GM23338 (cell line): ENCODE results near the gene PPIA. TPM values are rescaled to one million over a fixed set of nuclear protein-coding genes. Genes with fewer than 3 reads are reported as not detected.

Experiments
- ATAC-seq: fragments of 200-7000 bp; cut with Tn5 transposase; 3 replicates; pipeline ENCODE4 v1.9.1; 2020
- DNase-seq: peaks from one replicate; pipeline ENCODE4 v3.0.0-alpha.2; 2015; ENCODE audit warnings: low spot score
- H2AFZ ChIP-seq: fragments of 200-600 bp; sonication (generic); 2 replicates; pipeline ENCODE4 v1.8.0; 2016; ENCODE audit warnings: antibody characterized with exemption, mild to moderate bottlenecking, moderate library complexity
- H3F3A ChIP-seq: fragments of 200-600 bp; sonication (generic); replicated peaks from 2 replicates; pipeline ENCODE4 v1.8.0; 2017; ENCODE audit warnings: antibody characterized with exemption, mixed run types, low read depth
- H3K27ac ChIP-seq: fragments of 200-600 bp; sonication (generic); 2 replicates; pipeline ENCODE4 v1.6.1; 2016; ENCODE audit warnings: low read depth
- H3K27me3 ChIP-seq: fragments of 200-600 bp; sonication (generic); 2 replicates; pipeline ENCODE4 v1.8.0; 2016; ENCODE audit warnings: mild to moderate bottlenecking, mixed run types, moderate library complexity; ENCODE audit not compliant: insufficient read depth
- H3K36me3 ChIP-seq: fragments of 200-600 bp; sonication (generic); 2 replicates; pipeline ENCODE4 v1.8.0; 2016; ENCODE audit warnings: mild to moderate bottlenecking; ENCODE audit not compliant: insufficient read depth
- H3K4me1 ChIP-seq: fragments of 200-600 bp; sonication (generic); 2 replicates; pipeline ENCODE4 v1.8.0; 2016; ENCODE audit warnings: mild to moderate bottlenecking, moderate library complexity; ENCODE audit not compliant: insufficient read depth
- H3K4me2 ChIP-seq: fragments of 200-600 bp; sonication (generic); 2 replicates; pipeline ENCODE4 v1.7.1; 2017; ENCODE audit warnings: mixed run types
- H3K4me3 ChIP-seq: fragments of 200-600 bp; sonication (generic); 2 replicates; pipeline ENCODE4 v1.6.1; 2016; ENCODE audit warnings: mixed run types
- H3K79me2 ChIP-seq: fragments of 200-600 bp; sonication (generic); replicated peaks from 2 replicates; pipeline ENCODE4 v1.8.0; 2017; ENCODE audit warnings: mild to moderate bottlenecking; ENCODE audit not compliant: insufficient read depth
- H3K9me2 ChIP-seq: fragments of 200-600 bp; sonication (generic); 2 replicates; pipeline ENCODE4 v1.8.0; 2017; ENCODE audit not compliant: insufficient read depth
- H4K20me1 ChIP-seq: fragments of 200-600 bp; sonication (generic); replicated peaks from 2 replicates; pipeline ENCODE4 v1.8.0; 2017; ENCODE audit warnings: mild to moderate bottlenecking; ENCODE audit not compliant: insufficient read depth
- H3K27ac Mint-ChIP-seq: 2 replicates; pipeline ENCODE4 v1.8.0; 2020; ENCODE audit warnings: inconsistent platforms, mild to moderate bottlenecking, moderate library complexity, mixed read lengths
- H3K27me3 Mint-ChIP-seq: 3 replicates; pipeline ENCODE4 v1.8.0; 2022; ENCODE audit warnings: low read depth, mild to moderate bottlenecking, moderate library complexity, mixed read lengths, inconsistent platforms; ENCODE audit not compliant: insufficient read depth, poor library complexity
- H3K36me3 Mint-ChIP-seq: 3 replicates; pipeline ENCODE4 v1.8.0; 2021; ENCODE audit warnings: low read depth, mild to moderate bottlenecking, inconsistent platforms, moderate library complexity, mixed read lengths
- H3K4me1 Mint-ChIP-seq: 3 replicates; pipeline ENCODE4 v1.8.0; 2020; ENCODE audit warnings: mild to moderate bottlenecking, inconsistent platforms, mixed read lengths
- H3K4me3 Mint-ChIP-seq: 3 replicates; pipeline ENCODE4 v1.8.0; 2021; ENCODE audit warnings: moderate library complexity, mild to moderate bottlenecking, inconsistent platforms, mixed read lengths
- H3K9me3 Mint-ChIP-seq: 3 replicates; pipeline ENCODE4 v1.8.0; 2020; ENCODE audit warnings: moderate library complexity, mild to moderate bottlenecking, inconsistent platforms, mixed read lengths
- CREB1 ChIP-seq: fragments of 250-450 bp; sonication (Bioruptor Pico); IDR thresholded peaks from 2 replicates; pipeline ENCODE4 v1.5.0; 2020; ENCODE audit warnings: low read depth, mild to moderate bottlenecking, moderate library complexity
- CTCF ChIP-seq, 2 experiments: fragments of 200-600 bp in 1 of 2; sonication (generic) in 1 of 2; conservative IDR thresholded peaks; 2 replicates each; pipeline versions ENCODE4 v1.5.1 to v1.6.1; 2016 to 2017; ENCODE audit warnings: antibody characterized with exemption in 2 of 2, low read depth in 2 of 2, mild to moderate bottlenecking in 2 of 2, moderate library complexity in 1 of 2
- EZH2 ChIP-seq: fragments of 200-600 bp; sonication (generic); IDR thresholded peaks from one replicate; pipeline ENCODE4 v1.8.0; 2017; ENCODE audit warnings: antibody characterized with exemption, mild to moderate bottlenecking, low read depth; ENCODE audit not compliant: unreplicated experiment
- EZH2phosphoT487 ChIP-seq: fragments of 200-600 bp; sonication (generic); IDR thresholded peaks from one replicate; pipeline ENCODE4 v1.8.1; 2018; ENCODE audit warnings: antibody characterized with exemption; ENCODE audit not compliant: unreplicated experiment
- JUNB ChIP-seq: IDR thresholded peaks from one replicate; pipeline ENCODE4 v1.6.1; 2016; ENCODE audit warnings: antibody characterized with exemption; ENCODE audit not compliant: unreplicated experiment
- NANOG ChIP-seq: IDR thresholded peaks from 2 replicates; pipeline ENCODE4 v1.6.1; 2016; ENCODE audit warnings: antibody characterized with exemption, borderline replicate concordance
- POLR2AphosphoS5 ChIP-seq: IDR thresholded peaks from 2 replicates; pipeline ENCODE4 v1.6.1; 2016; ENCODE audit warnings: antibody characterized with exemption, low read depth
- STAT1 ChIP-seq: IDR thresholded peaks from one replicate; pipeline ENCODE4 v1.6.1; 2016; ENCODE audit warnings: antibody characterized with exemption; ENCODE audit not compliant: unreplicated experiment
- ZNF114 ChIP-seq: fragments of 250-450 bp; sonication (Bioruptor Pico); IDR thresholded peaks from 2 replicates; pipeline ENCODE4 v1.5.0; 2020; ENCODE audit warnings: mild to moderate bottlenecking, moderate library complexity
- ZNF331 ChIP-seq: fragments of 250-450 bp; sonication (Bioruptor Pico); IDR thresholded peaks from 2 replicates; pipeline ENCODE4 v1.5.0; 2020; ENCODE audit warnings: low read depth, mild to moderate bottlenecking, moderate library complexity
- polyA plus RNA-seq: library from polyadenylated mRNA; unstranded; fragments of >200 nt; fragmentation: Nextera tagmentation; extraction: Ambion mirVana; gene quantifications from 2 replicates; pipeline ENCODE4 v1.2.1, GENCODE V29; 2016
- total RNA-seq: library from RNA; depleted of rRNA; stranded (reverse); fragments of >200 nt; shearing (Covaris generic); gene quantifications from 2 replicates; pipeline ENCODE4 v1.2.3, GENCODE V29; 2014
- TF ChIP-seq, protein P1 (sequence below): fragments of 250-450 bp; sonication (Bioruptor Pico); IDR thresholded peaks from 2 replicates; pipeline ENCODE4 v1.5.0; 2020; ENCODE audit warnings: mild to moderate bottlenecking, moderate library complexity
- TF ChIP-seq, protein P2 (sequence below): IDR thresholded peaks from 2 replicates; pipeline ENCODE4 v1.6.1; 2016; ENCODE audit warnings: antibody characterized with exemption

PPIA gene
- total and polyA plus RNA-seq, 2 experiments from 2014 or later = 4,367 to 6,524 TPM

DNA sequence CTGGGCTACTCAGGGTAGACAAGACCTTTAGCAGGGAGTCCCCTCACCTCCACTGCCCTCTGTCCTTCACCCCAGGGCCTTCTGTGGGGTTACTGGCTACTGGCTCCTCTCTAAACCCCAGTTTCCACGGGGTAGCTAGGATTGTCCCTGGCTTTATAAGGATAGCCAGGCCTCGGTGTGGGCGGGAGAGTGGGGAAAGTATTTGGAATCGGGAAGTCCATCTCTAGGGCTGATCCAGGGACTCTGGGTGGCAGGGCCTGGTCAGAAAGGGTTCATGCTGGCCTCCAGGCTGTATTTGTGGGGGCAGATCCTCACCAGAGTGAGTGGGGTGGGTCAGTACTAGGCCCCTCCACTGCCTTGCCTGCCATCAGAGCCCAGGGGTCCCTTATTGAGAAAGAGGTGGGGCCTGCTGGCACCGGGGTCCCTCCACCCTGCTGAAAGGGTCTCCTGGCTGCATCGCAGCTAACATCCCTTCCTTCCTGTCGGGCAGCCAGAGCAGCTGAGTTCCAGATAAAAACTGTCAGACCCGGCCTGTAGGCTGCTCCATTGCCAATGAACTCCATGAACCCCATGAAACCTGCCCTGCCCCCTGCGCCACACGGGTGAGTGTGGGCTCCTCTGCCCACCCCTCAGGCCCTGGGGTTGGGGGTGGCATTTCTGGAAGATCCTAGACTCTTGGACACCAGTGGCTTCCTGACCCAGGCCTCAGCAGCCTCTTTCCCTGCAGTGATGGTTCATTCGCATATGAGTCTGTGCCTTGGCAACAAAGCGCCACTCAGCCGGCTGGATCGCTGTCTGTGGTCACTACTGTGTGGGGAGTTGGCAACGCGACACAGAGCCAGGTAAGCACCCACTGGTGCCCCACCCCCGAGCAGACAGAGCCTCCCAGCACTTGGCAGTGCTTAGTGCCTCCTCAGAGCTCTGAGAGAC is 40.5 kb upstream of the PPIA start (continued):
- TF ChIP-seq, protein P1, sequence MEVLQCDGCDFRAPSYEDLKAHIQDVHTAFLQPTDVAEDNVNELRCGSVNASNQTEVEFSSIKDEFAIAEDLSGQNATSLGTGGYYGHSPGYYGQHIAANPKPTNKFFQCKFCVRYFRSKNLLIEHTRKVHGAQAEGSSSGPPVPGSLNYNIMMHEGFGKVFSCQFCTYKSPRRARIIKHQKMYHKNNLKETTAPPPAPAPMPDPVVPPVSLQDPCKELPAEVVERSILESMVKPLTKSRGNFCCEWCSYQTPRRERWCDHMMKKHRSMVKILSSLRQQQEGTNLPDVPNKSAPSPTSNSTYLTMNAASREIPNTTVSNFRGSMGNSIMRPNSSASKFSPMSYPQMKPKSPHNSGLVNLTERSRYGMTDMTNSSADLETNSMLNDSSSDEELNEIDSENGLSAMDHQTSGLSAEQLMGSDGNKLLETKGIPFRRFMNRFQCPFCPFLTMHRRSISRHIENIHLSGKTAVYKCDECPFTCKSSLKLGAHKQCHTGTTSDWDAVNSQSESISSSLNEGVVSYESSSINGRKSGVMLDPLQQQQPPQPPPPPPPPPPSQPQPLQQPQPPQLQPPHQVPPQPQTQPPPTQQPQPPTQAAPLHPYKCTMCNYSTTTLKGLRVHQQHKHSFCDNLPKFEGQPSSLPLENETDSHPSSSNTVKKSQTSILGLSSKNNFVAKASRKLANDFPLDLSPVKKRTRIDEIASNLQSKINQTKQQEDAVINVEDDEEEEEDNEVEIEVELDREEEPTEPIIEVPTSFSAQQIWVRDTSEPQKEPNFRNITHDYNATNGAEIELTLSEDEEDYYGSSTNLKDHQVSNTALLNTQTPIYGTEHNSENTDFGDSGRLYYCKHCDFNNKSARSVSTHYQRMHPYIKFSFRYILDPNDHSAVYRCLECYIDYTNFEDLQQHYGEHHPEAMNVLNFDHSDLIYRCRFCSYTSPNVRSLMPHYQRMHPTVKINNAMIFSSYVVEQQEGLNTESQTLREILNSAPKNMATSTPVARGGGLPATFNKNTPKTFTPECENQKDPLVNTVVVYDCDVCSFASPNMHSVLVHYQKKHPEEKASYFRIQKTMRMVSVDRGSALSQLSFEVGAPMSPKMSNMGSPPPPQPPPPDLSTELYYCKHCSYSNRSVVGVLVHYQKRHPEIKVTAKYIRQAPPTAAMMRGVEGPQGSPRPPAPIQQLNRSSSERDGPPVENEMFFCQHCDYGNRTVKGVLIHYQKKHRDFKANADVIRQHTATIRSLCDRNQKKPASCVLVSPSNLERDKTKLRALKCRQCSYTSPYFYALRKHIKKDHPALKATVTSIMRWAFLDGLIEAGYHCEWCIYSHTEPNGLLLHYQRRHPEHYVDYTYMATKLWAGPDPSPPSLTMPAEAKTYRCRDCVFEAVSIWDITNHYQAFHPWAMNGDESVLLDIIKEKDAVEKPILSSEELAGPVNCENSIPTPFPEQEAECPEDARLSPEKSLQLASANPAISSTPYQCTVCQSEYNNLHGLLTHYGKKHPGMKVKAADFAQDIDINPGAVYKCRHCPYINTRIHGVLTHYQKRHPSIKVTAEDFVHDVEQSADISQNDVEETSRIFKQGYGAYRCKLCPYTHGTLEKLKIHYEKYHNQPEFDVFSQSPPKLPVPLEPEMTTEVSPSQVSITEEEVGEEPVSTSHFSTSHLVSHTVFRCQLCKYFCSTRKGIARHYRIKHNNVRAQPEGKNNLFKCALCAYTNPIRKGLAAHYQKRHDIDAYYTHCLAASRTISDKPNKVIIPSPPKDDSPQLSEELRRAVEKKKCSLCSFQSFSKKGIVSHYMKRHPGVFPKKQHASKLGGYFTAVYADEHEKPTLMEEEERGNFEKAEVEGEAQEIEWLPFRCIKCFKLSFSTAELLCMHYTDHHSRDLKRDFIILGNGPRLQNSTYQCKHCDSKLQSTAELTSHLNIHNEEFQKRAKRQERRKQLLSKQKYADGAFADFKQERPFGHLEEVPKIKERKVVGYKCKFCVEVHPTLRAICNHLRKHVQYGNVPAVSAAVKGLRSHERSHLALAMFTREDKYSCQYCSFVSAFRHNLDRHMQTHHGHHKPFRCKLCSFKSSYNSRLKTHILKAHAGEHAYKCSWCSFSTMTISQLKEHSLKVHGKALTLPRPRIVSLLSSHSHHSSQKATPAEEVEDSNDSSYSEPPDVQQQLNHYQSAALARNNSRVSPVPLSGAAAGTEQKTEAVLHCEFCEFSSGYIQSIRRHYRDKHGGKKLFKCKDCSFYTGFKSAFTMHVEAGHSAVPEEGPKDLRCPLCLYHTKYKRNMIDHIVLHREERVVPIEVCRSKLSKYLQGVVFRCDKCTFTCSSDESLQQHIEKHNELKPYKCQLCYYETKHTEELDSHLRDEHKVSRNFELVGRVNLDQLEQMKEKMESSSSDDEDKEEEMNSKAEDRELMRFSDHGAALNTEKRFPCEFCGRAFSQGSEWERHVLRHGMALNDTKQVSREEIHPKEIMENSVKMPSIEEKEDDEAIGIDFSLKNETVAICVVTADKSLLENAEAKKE (CRISPR knock-in tag) = no peak
- TF ChIP-seq ZNF114 (CRISPR knock-in tag) (no peak), JUNB (no peak), EZH2 (no peak), NANOG (no peak), EZH2phosphoT487 (no peak)
- TF ChIP-seq, protein P2, sequence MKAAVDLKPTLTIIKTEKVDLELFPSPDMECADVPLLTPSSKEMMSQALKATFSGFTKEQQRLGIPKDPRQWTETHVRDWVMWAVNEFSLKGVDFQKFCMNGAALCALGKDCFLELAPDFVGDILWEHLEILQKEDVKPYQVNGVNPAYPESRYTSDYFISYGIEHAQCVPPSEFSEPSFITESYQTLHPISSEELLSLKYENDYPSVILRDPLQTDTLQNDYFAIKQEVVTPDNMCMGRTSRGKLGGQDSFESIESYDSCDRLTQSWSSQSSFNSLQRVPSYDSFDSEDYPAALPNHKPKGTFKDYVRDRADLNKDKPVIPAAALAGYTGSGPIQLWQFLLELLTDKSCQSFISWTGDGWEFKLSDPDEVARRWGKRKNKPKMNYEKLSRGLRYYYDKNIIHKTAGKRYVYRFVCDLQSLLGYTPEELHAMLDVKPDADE = no peak

DNA sequence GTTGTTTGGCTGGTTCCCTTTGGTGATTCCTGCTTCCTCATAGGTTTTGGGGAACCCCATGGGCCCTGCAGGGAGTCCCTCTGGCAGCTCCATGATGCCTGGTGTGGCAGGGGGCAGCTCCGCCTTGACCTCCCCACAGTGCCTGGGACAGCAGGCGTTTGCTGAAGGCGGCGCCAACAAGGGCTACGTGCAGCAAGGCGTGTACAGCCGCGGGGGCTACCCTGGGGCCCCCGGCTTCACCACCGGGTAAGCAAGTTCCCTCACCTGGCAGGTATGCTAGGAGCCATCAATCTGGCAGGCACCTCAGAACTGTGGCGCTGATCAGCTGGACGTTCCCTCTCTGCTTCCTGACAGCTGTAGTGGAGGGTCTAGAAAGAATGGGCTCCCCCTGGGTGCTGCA is 39.6 kb upstream of the PPIA start:
- Mint-ChIP-seq H3K27me3 (peaks cover 3% of the 10 kb centered on the region), H3K4me3 (no peak overlapping the region), H3K27ac (no peak overlapping the region), H3K4me1 (peaks cover 6% of the 10 kb centered on the region), H3K36me3 (peaks cover 27% of the 10 kb centered on the region), H3K9me3 (no peaks in the 10 kb centered on the region)
- H4K20me1 ChIP-seq = peaks cover 12% of the 10 kb centered on the region; the same call in 1 of the 2 replicates
- H3K4me1 ChIP-seq = no peaks in the 10 kb centered on the region
- peaks cover 25% of the 10 kb centered on the region for H3K79me2 ChIP-seq
- H3K36me3 ChIP-seq = no peaks in the 10 kb centered on the region
- no peaks in the 10 kb centered on the region for H3K9me2 ChIP-seq
- TF ChIP-seq ZNF331 = no peak
- TF ChIP-seq CREB1 (CRISPR knock-in tag) = no peak
- no peak for TF ChIP-seq JUNB
- no peak for TF ChIP-seq CTCF (conservative IDR thresholded peaks at IDR 0.05; ENCODE audit: low read depth in 2 of 2)
- no peak for TF ChIP-seq POLR2AphosphoS5
- TF ChIP-seq EZH2phosphoT487 = no peak
- TF ChIP-seq STAT1 = no peak
- H3F3A ChIP-seq = no peaks in the 10 kb centered on the region
- H2AFZ ChIP-seq = no peak overlapping the region
- no peaks in the 10 kb centered on the region for H3K27me3 ChIP-seq
- DNase-seq (no peak), ATAC-seq (no peak)
- no peak overlapping the region for H3K4me3 ChIP-seq
- no peak overlapping the region for H3K27ac ChIP-seq
- no peak overlapping the region for H3K4me2 ChIP-seq
